ENCODE data around the gene GMCL1.
"Not testable (repeated sequence)": the region's sequence is repeated elsewhere in the genome, so short reads cannot be mapped to it uniquely, and the experiment has no call there.

GMCL1 gene, protein sequence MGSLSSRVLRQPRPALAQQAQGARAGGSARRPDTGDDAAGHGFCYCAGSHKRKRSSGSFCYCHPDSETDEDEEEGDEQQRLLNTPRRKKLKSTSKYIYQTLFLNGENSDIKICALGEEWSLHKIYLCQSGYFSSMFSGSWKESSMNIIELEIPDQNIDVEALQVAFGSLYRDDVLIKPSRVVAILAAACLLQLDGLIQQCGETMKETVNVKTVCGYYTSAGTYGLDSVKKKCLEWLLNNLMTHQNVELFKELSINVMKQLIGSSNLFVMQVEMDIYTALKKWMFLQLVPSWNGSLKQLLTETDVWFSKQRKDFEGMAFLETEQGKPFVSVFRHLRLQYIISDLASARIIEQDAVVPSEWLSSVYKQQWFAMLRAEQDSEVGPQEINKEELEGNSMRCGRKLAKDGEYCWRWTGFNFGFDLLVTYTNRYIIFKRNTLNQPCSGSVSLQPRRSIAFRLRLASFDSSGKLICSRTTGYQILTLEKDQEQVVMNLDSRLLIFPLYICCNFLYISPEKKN

DNA sequence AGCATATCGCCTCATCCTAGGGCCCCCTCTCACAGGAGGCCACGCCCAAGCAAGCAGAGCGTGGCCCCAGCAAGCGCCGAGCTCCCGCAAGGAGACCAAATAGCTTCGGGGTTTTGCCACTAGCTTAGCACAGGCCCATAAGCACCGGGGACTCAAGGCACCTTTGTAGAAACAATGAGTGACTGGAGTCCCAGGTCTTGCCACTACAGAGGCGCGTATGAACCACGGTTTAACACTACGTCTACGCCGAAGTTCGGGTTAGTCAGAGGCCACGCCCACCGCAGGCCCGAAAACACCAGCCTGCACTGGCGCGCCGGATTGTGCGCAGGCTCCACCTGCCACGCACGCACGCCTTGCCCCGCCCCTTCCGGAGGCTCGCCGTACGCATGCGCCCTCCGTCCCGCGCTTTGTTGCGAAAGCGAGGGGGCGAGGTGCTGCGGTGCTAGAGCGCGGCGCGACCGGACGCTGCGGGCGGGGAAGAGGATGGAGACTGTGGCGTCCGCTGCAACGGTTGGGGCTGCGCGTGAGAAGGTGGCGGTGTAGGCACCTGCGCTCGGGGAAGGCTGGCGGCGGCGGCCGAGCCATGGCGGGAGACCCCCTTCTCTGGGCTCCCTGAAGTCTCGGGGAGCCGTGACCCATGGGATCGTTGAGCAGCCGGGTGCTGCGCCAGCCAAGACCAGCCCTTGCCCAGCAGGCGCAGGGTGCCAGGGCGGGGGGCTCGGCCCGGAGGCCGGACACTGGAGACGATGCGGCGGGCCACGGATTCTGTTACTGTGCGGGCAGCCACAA lies at the start of gene GMCL1:
Gene GMCL1 (plus strand): TSS at position 405 of the 789 bp plus-strand sequence. CDS start 233 bp downstream, at position 638.
- peak; percentile 97 to 99 for DNase-seq (ENCODE audit: low read depth in 2 of 2)

DNA sequence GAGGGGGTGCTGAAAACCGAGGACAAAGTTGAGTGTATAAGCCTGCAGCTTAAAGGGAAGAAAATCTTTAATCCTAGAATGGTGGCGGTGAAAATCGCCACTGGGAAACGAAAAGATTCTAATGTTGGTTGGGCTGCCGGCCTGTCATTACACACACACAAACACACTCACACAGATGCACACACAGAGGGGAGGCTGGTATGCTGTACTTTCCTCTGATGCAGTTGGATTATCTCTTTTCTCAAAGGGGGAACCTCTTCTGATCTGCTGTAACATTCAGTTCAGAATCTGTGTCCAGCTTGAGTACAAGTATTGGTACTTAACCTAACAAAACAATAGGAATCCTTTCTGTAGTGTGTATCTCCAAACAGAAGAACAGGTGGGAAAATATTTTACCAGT lies 48.5 kb upstream of the GMCL1 start:
- no peak for DNase-seq (ENCODE audit: low read depth in 2 of 2)

DNA sequence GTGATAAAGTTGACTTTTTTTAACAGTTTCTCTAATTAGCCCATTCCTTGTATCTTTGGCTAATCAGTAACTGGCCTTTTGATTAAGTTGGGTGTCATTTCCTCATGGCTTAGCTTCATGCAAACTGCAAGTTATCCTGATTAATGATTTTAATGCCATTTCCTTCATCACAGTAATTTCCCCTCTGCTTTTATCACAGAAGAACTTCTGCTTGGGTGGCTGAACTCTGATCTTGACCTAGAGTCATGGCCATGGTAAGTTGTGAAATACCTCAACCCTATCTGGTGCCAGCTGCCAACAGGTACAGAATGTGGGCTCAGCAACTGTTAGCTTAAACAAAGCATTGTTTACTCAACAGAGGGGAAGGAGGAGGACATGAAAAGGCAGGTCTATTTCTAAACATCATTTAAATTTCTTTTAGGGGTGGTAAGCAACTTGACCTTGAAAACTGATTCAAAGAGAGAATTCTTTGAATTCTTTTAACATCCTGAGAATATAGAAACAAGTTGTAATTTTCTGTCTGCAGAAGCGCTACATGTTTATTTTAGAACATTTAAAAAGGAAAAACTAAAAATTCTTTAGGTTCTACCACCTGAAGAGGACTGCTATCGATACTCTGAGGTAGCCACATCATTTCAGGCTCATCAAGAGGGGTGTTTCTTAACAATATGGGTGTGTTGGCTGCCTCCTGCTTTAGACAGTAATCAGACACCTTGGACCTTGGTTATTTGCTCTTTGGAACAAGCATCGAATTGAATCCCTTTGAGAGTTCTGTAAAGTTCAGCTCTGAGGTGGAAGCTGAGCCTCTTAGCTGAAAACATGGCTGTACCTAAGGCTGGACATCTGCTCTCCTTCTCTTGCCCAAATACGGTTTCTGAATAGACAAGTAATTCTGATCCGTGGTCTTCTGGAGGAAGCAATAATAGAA lies 47.9 kb upstream of the GMCL1 start:
- DNase-seq (ENCODE audit: low read depth in 2 of 2), result no peak

DNA sequence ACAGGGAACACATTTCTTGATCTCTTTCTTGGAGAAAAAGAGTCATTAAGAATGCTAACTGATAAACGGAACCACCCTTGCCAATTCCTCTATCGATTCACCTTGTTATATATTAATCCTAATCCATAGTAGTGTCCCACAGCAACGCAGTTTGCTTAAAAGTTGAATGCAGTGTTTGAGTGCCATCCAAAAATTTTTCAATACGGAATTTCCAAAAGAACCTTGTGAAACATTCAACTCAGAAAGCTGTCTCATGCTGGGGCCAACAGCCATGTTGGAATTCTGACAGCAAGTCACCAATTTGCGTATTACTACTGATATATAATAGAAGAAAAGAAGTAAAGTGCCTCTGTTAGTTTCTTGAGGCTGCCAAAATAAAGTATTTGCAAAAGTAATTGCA lies 45.2 kb upstream of the GMCL1 start:
- no peak for DNase-seq (ENCODE audit: low read depth in 2 of 2)

DNA sequence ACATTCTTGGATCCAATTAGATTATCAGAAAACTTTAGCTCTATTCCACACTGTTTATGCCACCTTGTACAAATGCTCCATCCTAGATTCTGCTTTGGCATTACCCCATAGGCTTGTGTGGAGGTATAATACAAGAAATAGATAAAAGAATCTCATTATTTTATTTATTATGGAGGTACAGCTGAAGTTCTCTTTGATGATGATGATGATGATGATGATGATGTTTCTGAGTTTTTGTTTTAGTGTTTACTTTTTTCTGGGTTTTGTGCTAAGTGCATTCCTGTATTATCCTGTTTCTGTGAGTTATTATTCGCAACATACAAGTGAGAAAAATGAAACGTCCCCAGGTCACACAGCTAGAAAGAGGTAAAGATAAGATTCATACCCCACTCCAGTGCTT lies 44.1 kb upstream of the GMCL1 start:
- DNase-seq (ENCODE audit: low read depth in 2 of 2), result no peak

DNA sequence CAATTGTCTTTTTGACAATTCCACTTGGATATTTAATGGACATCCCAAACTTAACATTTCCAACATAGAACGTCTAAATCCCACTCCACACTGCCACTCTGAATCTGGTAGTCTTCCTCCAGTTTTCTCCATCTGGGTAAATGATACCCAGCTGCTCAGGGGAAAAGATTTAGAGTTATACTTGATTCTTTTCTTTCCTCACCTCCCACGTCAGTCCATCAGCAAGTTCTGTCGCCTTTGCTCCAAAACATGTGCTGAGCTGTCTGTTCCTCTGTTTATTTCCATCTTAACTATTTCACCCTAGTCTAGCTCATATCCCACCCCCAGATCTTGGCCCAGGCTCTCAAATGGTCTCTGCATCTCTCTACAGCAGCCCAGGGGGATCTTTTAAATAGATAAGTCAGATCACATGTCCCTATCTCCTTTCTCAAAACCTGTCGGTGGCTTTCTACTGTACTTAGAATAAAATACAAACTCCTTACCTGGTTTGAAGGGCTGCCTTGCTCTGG lies 43.4 kb upstream of the GMCL1 start:
- no peak for DNase-seq (ENCODE audit: low read depth in 2 of 2)

DNA sequence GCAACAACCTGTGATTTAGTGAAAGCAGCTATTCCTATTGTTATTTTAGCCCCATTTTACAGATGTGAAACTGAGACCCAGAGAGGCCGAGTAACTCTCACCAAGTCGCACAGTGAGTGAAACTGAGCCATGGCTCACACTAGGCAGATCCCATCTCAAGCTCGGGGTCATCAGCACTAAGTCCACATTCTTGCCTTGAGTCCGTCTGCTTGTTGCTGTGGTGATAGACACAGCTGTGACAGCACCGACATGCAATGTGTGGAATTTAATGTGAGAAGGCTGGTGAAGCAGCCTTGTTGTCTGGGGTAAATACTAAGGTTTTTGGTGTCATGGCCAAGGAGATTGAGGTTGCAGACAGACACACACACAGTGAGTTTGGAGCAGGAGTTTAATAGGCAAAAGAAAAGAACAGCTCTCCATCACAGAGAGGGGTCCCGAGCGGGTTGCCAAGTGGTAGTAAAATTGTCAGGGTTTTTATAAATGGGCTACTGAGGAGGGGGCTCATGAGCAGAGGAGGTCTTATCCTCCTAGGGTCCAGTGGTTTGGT lies 40.2 kb upstream of the GMCL1 start:
- DNase-seq (ENCODE audit: low read depth in 2 of 2), result no peak

DNA sequence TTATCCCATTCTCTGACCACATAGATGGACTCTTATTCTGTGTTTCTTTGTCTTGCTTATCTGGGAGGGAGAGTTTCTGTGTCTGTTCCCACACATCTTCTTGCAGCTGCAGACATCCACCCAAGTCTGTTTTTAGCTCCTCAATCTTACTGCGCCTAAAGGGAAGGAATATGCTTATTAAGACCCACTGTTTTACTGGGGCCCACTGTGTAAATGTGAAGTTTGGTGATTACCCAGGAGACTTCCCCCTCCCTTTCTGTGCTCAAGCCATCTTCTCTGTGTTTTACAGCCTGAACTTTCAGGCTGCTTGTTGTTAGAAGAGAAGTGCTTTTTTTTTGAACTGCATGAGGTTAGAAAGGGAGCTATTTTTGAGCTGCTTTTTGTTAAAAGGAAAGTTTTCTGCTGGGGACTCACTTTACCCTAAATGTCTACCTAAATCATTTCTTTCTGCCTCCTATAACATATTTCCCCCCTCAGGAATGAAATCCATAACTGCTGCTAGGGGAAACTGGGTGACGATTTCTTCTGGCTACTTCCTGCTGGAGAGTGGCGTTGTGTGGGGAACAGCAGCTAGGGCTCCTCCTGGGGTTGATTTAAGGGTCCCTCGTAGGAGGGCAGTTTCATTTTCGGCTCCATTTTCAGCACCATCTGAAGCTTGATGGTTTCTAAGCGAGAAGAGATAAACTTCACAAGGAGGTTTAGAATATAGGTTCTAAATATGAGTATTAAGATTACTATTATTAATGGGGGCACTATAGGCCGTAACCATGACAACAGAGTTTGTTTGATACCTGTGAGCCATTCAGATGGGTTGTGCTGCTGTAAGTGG lies 39.5 kb upstream of the GMCL1 start:
- no peak for DNase-seq (ENCODE audit: low read depth in 2 of 2)

DNA sequence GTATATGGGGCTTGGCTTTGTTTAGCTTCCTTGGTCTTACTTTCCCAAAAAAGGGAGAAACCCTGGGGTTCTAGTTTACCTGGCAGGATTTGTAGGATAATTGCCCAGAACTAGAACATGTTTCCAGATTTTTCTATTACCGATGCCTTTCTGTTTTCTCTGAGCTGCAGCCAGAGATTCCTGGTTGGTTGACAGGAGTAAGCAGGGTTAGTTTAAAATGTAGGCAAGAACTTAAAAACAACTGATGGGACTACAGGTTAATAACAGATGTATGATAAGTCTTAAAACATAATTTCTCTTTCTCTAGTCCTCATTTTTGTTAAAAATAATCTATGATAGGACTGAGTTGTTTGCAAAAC lies 38.9 kb upstream of the GMCL1 start:
- DNase-seq (ENCODE audit: low read depth in 2 of 2), result no peak

DNA sequence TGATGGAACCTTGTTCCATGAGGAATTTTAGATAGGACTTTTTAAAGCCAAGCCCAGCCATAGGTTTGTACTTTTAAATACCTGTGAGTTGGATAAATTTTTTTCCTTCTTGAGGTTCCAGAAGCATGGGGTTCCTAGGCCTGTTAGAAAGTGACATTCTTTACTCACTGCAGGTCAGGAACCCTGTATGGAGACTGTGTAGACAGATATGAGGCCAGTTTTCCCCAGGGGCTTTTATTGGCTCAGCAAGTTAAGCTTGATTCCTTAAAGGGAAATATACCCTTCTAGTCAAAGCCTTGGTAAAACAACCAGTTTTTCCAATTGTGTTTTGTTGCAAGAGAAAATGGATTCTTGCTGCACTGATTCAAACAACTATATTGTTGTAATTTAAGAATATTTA lies 38.4 kb upstream of the GMCL1 start:
- no peak for DNase-seq (ENCODE audit: low read depth in 2 of 2)

DNA sequence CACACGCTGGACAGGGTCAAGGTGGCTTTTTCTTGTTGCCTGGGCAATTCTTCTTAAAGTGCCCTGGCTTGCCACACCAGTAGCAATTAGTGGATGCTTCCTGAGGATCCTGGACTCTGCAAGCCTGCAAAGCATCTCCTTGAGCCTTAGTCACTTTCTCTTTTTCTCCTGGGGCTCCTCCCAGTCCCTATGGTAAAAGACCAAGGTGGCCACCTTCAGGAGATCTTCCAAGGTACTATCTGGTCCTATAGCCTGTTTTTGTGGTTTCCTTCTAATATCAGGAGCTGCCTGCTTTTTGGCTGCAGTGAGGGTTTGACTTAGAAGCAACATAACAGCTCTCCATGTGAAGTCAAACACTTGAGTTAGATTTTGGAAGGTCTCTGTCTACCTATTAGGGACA lies 33.3 kb upstream of the GMCL1 start:
- DNase-seq (ENCODE audit: low read depth in 2 of 2), result no peak

DNA sequence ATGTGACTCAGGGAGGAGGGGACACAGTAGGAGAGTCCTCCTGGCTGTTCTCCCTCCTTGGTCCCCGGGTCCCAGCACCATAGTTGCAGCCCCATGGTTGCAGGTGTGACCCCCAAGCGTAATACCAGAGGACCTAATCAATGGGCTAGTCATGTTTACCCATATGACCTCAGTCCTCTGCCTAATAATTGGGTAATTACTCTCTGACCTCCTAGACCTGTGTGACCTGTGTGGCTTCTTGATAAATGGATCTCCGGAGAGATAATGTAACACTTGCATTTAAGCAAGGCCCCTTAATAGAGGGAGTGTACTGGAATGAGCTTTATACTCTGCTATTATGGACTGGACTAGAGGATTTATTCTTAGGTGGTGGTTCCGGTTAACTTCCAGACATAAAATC lies 32.2 kb upstream of the GMCL1 start:
- DNase-seq (ENCODE audit: low read depth in 2 of 2), result no peak

DNA sequence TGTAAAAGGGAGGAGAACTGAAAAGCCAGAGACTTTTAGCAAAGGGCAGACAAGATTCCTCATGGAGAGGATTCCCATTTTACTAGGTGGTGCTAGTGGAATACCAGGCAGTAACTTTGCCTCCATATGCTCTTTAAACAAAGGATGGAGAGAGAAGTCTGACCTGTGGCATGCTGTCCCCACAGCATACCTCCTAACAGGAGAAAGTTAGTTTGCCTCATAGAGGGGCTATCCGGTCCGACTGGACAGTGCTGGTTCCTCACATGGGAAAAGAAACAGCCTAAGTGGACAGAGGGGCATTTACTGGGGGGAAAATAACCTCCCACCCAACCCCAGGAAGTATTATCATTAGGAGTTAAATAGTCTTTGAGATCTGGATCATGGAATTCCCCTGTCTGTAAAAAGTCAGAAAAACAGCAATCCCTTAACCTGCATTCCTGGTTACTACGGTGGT lies 31.6 kb upstream of the GMCL1 start:
- DNase-seq (ENCODE audit: low read depth in 2 of 2), result no peak

DNA sequence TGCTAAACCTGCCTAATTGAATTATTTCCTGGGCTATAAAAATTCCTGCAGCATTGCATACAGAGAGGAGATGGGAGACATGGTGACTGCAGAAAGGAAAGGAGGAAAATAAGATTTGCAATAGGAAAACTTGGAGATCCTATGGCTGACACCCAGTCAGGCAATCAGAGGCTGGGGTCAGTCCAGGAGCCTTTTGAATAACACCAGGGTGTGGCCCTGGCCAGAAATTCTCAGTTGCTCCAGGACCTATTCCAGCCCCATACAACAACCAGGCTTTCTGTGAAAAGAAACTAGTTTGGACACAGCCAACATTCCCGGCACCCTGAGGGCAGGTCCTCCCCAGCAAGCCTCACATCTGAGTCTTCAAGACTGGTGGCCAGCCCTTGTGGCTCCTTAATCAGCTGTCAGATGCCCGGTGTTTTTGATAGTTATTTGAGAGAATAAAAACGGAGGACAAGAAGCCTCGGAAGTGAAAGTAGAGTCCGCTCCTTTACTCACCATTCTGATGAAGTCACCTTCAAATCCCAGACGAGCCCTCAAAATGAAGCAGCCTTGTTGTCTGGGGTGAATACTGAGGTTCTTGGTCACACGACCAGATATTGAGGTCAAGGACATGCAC lies 31.1 kb upstream of the GMCL1 start:
- DNase-seq (ENCODE audit: low read depth in 2 of 2), result no peak

DNA sequence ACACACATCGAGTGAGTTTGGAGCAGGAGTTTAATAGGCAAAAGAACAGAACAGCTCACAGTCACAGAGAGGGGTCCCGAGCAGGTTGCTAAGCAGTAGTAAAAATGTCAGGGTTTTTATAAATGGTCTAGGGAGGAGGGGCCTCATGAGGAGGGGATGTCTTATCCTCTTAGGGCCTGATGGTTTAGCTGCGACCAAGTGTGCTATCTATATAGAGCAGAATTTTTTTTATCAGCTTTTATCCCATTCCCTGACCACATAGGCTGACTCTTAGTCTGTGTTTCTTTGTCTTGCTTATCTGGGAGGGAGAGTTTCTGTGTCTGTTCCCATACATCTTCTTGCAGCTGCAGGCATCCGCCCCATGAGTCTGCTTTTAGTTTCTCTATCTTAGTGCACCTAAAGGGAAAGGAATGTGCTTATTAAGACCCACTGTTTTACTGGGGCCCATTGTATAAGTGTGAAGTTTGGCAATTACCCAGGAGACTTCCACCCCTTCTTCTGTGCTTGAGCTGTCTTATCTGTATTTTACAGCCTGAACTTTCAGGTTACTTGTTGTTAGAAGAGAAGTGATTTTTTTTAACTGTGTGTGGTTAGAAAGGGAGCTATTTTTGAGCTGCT lies 30.4 kb upstream of the GMCL1 start:
- DNase-seq (ENCODE audit: low read depth in 2 of 2), result no peak

DNA sequence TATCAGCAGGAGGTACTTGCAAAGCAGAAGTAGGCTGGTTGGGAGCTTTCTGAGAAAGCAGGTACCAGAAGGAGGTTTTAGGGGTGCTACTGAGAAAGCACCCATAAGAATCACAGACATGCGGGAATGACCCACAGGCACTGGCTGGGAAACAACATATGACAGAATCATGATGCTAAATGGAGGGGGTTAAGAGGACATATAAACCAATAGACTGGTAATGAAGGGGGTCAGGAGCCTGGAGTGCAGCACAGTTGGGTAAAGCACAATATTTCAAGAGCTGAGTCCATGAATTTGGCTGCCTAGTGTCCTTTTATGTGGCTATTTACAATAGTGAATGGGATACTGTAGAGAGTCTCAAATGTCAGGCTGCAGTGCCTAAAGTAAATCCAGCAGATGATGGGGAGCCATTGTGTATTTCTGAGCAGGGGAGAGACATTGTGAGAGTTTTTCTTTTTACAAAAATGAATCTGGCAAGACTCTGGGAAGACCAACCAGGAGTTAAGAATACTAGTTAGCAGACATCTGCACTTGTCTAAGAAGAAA lies 27.6 kb upstream of the GMCL1 start:
- DNase-seq (ENCODE audit: low read depth in 2 of 2), result no peak

DNA sequence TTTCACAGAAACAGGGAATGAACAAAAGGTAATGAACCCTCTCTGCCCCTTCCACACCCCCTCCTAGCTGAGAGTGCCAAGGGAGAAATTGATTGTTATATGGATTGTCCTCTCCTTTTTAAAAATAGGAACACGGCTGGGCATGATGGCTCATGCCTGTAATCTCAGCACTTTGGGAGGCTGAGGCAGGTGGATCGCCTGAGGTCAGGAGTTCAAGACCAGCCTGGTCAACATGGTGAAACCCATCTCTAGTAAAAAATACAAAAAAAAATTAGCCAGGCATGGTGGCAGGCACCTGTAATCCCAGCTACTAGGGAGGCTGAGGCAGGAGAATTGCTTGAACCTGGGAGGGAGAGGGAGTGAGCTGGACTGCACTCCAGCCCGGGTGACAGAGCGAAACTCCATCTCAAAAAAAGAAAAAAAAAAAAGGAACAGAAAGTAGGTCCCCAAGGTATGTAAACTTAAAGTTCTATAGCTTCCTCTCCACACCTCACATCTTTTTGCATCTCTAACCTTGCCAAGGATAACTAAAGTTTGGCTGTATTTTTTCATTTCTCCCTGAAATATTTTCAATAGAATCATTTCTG lies 26.6 kb upstream of the GMCL1 start:
- not testable (repeated sequence) for DNase-seq (ENCODE audit: low read depth in 2 of 2)

DNA sequence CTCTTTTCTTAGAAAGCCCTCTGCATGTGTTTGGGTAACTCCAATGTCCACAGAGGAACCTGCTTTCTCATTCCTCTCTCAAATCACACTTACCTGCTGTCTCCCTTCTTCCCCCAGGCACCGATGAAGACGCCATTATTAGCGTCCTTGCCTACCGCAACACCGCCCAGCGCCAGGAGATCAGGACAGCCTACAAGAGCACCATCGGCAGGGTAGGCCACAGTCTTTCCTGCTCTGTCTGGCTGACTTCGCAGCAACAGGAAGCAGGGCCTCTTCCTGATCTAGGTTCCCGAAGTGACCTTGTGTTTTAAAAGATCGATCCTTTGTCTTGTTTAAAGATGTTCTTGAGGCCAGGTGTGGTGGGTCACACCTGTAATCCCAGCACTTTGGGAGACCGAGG lies 25.0 kb upstream of the GMCL1 start:
- DNase-seq (ENCODE audit: low read depth in 2 of 2), result no peak

DNA sequence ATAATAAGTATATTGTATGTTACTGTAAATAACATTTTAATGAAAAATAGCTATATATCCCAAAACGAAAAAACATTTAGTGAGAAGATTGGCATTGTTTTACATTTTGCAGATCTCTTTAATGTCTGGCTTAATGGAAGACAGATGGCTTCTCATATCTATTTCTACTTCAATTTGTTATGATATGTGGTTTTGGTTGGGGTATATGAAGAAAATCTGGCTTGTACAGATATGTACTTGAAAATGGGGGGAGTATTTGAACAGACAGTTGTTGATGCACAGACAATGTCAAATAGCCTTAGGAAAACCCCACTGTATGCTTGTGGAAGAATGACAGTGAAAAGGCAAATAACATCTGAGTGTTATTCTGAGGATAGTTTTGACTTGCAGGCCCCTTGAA lies 23.6 kb upstream of the GMCL1 start:
- DNase-seq (ENCODE audit: low read depth in 2 of 2), result no peak
